ENCODE results near the gene ATMIN. TPM values are rescaled to one million over a fixed set of nuclear protein-coding genes. Genes with fewer than 3 reads are reported as not detected.

The ATMIN gene
- total and polyA plus RNA-seq, 10 donors: 9.7 to 34.3 (median 26.2) TPM

GRCh38 chr16:81026429-81026828 lies 9.2 kb upstream of the ATMIN start:
- H3K27me3 ChIP-seq (replicated peaks in 1 of 7): no peaks in the 10 kb centered on the region
- H3K27ac ChIP-seq: no peak overlapping the region
- DNase-seq: no peak
- peaks cover 0 to 85% (median 15%) of the 10 kb centered on the region in 6 donors for H3K36me3 ChIP-seq
- TF ChIP-seq POLR2AphosphoS5 (IDR thresholded peaks at IDR 0.05): no peak
- TF ChIP-seq CTCF (IDR thresholded peaks at IDR 0.05 in 8 of 11, conservative IDR thresholded peaks at IDR 0.05 in 3 of 11): no peak
- no peak for TF ChIP-seq POLR2A (IDR thresholded peaks at IDR 0.05)
- H3K4me3 ChIP-seq: no peak overlapping the region
- 86 to 97% (median 94%) methylated on average over 4 of the region's 4 CpGs for WGBS, 5 donors
- no peaks in the 10 kb centered on the region for H3K4me1 ChIP-seq
- no peaks in the 10 kb centered on the region for H3K9me3 ChIP-seq
- intact Hi-C loops (cut with DNase I; ENCODE audit: low total_unique reads): no loop called here

GRCh38 chr16:81029930-81030604 lies 5.6 kb upstream of the ATMIN start:
- H3K27me3 ChIP-seq (replicated peaks in 1 of 7): no peaks in the 10 kb centered on the region
- H3K36me3 ChIP-seq: peaks cover 0 to 48% (median 6%) of the 10 kb centered on the region in 6 donors
- no peak overlapping the region for H3K27ac ChIP-seq
- H3K4me1 ChIP-seq: peaks cover 0 to 1% (median 0%) of the 10 kb centered on the region in 6 donors
- TF ChIP-seq POLR2AphosphoS5 (IDR thresholded peaks at IDR 0.05) (no peak), CTCF (IDR thresholded peaks at IDR 0.05 in 8 of 11, conservative IDR thresholded peaks at IDR 0.05 in 3 of 11) (no peak), POLR2A (IDR thresholded peaks at IDR 0.05) (no peak)
- H3K4me3 ChIP-seq: no peak overlapping the region
- H3K9me3 ChIP-seq: no peaks in the 10 kb centered on the region
- intact Hi-C loops (cut with DNase I; ENCODE audit: low total_unique reads): no loop called here
- 81 to 96% (median 93%) methylated on average over 11 of the region's 11 CpGs for WGBS, 5 donors
- no peak for DNase-seq

- peak; percentile 92 for DNase-seq
- 0 to 1% (median 1%) methylated on average over 23 to 80 of the region's 80 CpGs for WGBS, 5 donors
- intact Hi-C loops (cut with DNase I; ENCODE audit: low total_unique reads): loop anchor here (5.0 kb wide), 1 partner anchor 41 kb away; the partner anchor contains the start of gene C16orf46
Measured at GRCh38 chr16:81035975-81036750, 521 bp downstream of the ATMIN start.

GRCh38 chr16:81036751-81037350 lies 1.2 kb downstream of the ATMIN start:
- intact Hi-C loops (cut with DNase I; ENCODE audit: low total_unique reads): loop anchor here (5.0 kb wide), 1 partner anchor 40 kb away; the partner anchor contains the start of gene C16orf46
- Histone ChIP-seq H3K27ac (peak overlapping the region in 5 of 8 donors; percentile 84 to 91 (median 85)), H3K9me3 (no peaks in the 10 kb centered on the region), H3K4me1 (peaks cover 13 to 46% (median 28%) of the 10 kb centered on the region in 6 donors), H3K27me3 (replicated peaks in 1 of 7) (no peaks in the 10 kb centered on the region), H3K4me3 (peak overlapping the region; percentile 64 to 93 (median 73)), H3K36me3 (peaks cover 0 to 31% (median 12%) of the 10 kb centered on the region in 6 donors)
- 28 to 35% (median 30%) methylated on average over 10 of the region's 10 CpGs for WGBS, 5 donors
- TF ChIP-seq POLR2A (IDR thresholded peaks at IDR 0.05) (no peak), POLR2AphosphoS5 (IDR thresholded peaks at IDR 0.05) (no peak), CTCF (IDR thresholded peaks at IDR 0.05 in 8 of 11, conservative IDR thresholded peaks at IDR 0.05 in 3 of 11) (no peak)
- DNase-seq: no peak

More at GRCh38 chr16:81035975-81036750, 521 bp downstream of the ATMIN start:
- H3K36me3 ChIP-seq: peaks cover 0 to 24% (median 5%) of the 10 kb centered on the region in 6 donors
- H3K9me3 ChIP-seq: no peaks in the 10 kb centered on the region
- H3K27me3 ChIP-seq (replicated peaks in 1 of 7): no peaks in the 10 kb centered on the region
- peaks cover 13 to 46% (median 28%) of the 10 kb centered on the region in 6 donors for H3K4me1 ChIP-seq
- peak overlapping the region; percentile 64 to 93 (median 73) for H3K4me3 ChIP-seq
- H3K27ac ChIP-seq: peak overlapping the region in 7 of 8 donors; percentile 63 to 91 (median 84)
- no peak for TF ChIP-seq POLR2A (IDR thresholded peaks at IDR 0.05)
- peak in 1 of 3 donors; percentile 6 for TF ChIP-seq POLR2AphosphoS5 (IDR thresholded peaks at IDR 0.05)

Measured in spleen (tissue), 11 donors.